SK-N-SH treated with all-trans-retinoic acid at 6 μM for 48 hours (cell line): ENCODE results near the gene TRIM25.

Experiments
- ATAC-seq: fragments of 200-7000 bp; cut with Tn5 transposase; 3 replicates; pipeline ENCODE4 v1.9.1; 2020; ENCODE audit warnings: mild to moderate bottlenecking, moderate library complexity
- ARNTL ChIP-seq: fragments of 450-650 bp; formaldehyde crosslinking; IDR thresholded peaks from 2 replicates; pipeline ENCODE4 v1.5.0; 2020; ENCODE audit warnings: low read depth, mild to moderate bottlenecking, moderate library complexity, borderline replicate concordance
- BACH2 ChIP-seq: fragments of 250-450 bp; sonication (Bioruptor Pico); IDR thresholded peaks from 2 replicates; pipeline ENCODE4 v1.9.0; 2021; ENCODE audit warnings: mild to moderate bottlenecking, borderline replicate concordance
- CREB5 ChIP-seq: fragments of 250-450 bp; sonication (Bioruptor Pico); IDR thresholded peaks from 2 replicates; pipeline ENCODE4 v1.5.1; 2020; ENCODE audit warnings: low read depth, mild to moderate bottlenecking, moderate library complexity
- CSDC2 ChIP-seq: fragments of 250-450 bp; sonication (Bioruptor Pico); IDR thresholded peaks from 2 replicates; pipeline ENCODE4 v1.5.0; 2020; ENCODE audit warnings: mild to moderate bottlenecking, moderate library complexity
- ESRRG ChIP-seq: fragments of 250-450 bp; sonication (Bioruptor Pico); IDR thresholded peaks from 2 replicates; pipeline ENCODE4 v1.6.1; 2021; ENCODE audit warnings: mild to moderate bottlenecking
- GLIS3 ChIP-seq: fragments of 250-450 bp; sonication (Bioruptor Pico); IDR thresholded peaks from 2 replicates; pipeline ENCODE4 v1.5.0; 2020; ENCODE audit warnings: mild to moderate bottlenecking, moderate library complexity
- ISL1 ChIP-seq: fragments of 250-450 bp; sonication (Bioruptor Pico); IDR thresholded peaks from 2 replicates; pipeline ENCODE4 v2.1.2; 2022; ENCODE audit warnings: mild to moderate bottlenecking, moderate library complexity
- OSR1 ChIP-seq: fragments of 250-450 bp; sonication (Bioruptor Pico); IDR thresholded peaks from 2 replicates; pipeline ENCODE4 v1.8.0; 2022; ENCODE audit warnings: moderate library complexity, mild to moderate bottlenecking, inconsistent platforms
- PATZ1 ChIP-seq: fragments of 250-450 bp; sonication (Bioruptor Pico); IDR thresholded peaks from 2 replicates; pipeline ENCODE4 v1.8.0; 2020; ENCODE audit warnings: mild to moderate bottlenecking, moderate library complexity, borderline replicate concordance
- POU6F1 ChIP-seq: fragments of 250-450 bp; sonication (Bioruptor Pico); IDR thresholded peaks from 2 replicates; pipeline ENCODE4 v1.8.0; 2021; ENCODE audit warnings: low read depth, mild to moderate bottlenecking, moderate library complexity, borderline replicate concordance
- PPARA ChIP-seq: fragments of 250-450 bp; sonication (Bioruptor Pico); IDR thresholded peaks from 2 replicates; pipeline ENCODE4 v1.5.0; 2020; ENCODE audit warnings: mild to moderate bottlenecking, borderline replicate concordance
- SNAI2 ChIP-seq: fragments of 250-450 bp; sonication (Bioruptor Pico); IDR thresholded peaks from 2 replicates; pipeline ENCODE4 v1.5.0; 2020; ENCODE audit warnings: mild to moderate bottlenecking, moderate library complexity
- TCF4 ChIP-seq: fragments of 250-450 bp; sonication (Bioruptor Pico); IDR thresholded peaks from 2 replicates; pipeline ENCODE4 v1.8.0; 2021; ENCODE audit warnings: mild to moderate bottlenecking, moderate library complexity, borderline replicate concordance
- TSHZ2 ChIP-seq: fragments of 250-450 bp; sonication (Bioruptor Pico); IDR thresholded peaks from 2 replicates; pipeline ENCODE4 v1.5.0; 2020; ENCODE audit warnings: mild to moderate bottlenecking, moderate library complexity
- ZC3H10 ChIP-seq: fragments of 250-450 bp; sonication (Bioruptor Pico); IDR thresholded peaks from 2 replicates; pipeline ENCODE4 v1.5.1; 2021; ENCODE audit warnings: mild to moderate bottlenecking, moderate library complexity
- ZFP3 ChIP-seq: fragments of 250-450 bp; sonication (Bioruptor Pico); IDR thresholded peaks from 2 replicates; pipeline ENCODE4 v1.5.0; 2020; ENCODE audit warnings: mild to moderate bottlenecking, moderate library complexity
- ZNF565 ChIP-seq: fragments of 450-650 bp; formaldehyde crosslinking; conservative IDR thresholded peaks from 2 replicates; pipeline ENCODE4 v1.5.0; 2020; ENCODE audit warnings: low read depth, mild to moderate bottlenecking, moderate library complexity
- ZNF8 ChIP-seq: fragments of 450-650 bp; formaldehyde crosslinking; IDR thresholded peaks from 2 replicates; pipeline ENCODE4 v1.5.0; 2020; ENCODE audit warnings: mild to moderate bottlenecking, moderate library complexity

TRIM25 gene

GRCh38 chr17:56890390-56890789 is 23.5 kb downstream of the TRIM25 start:
- TF ChIP-seq OSR1 (CRISPR knock-in tag) (no peak), GLIS3 (no peak), SNAI2 (CRISPR knock-in tag) (no peak), ZNF565 (CRISPR knock-in tag) (no peak), BACH2 (CRISPR knock-in tag) (no peak), ZFP3 (CRISPR knock-in tag) (no peak), ESRRG (no peak), ZNF8 (CRISPR knock-in tag) (no peak), PATZ1 (no peak), PPARA (CRISPR knock-in tag) (no peak), TCF4 (CRISPR knock-in tag) (no peak), ISL1 (no peak)
- ATAC-seq = no peak

- TF ChIP-seq CSDC2 (no peak), PATZ1 (no peak), TSHZ2 (CRISPR knock-in tag) (no peak), OSR1 (CRISPR knock-in tag) (no peak), BACH2 (CRISPR knock-in tag) (no peak), POU6F1 (CRISPR knock-in tag) (no peak)
- no peak for ATAC-seq
Observed at GRCh38 chr17:56887552-56888467, 26.0 kb downstream of the TRIM25 start.

- ATAC-seq = no peak
- TF ChIP-seq TSHZ2 (CRISPR knock-in tag) (no peak), ISL1 (no peak), ESRRG (no peak), ZC3H10 (CRISPR knock-in tag) (no peak), GLIS3 (no peak), PATZ1 (no peak), CREB5 (CRISPR knock-in tag) (no peak), ARNTL (CRISPR knock-in tag) (no peak), PPARA (CRISPR knock-in tag) (no peak)
Observed at GRCh38 chr17:56887105-56887504, 26.7 kb downstream of the TRIM25 start.
